HepG2 (cell line): Measurements from ENCODE around the gene ZNF483.

Experiments
- ETV5 ChIP-seq: IDR thresholded peaks from 2 replicates; pipeline ENCODE4 v1.6.1; 2018; ENCODE audit warnings: missing biosample characterization, missing genetic modification reagents, inconsistent platforms, borderline replicate concordance
- PRPF4 ChIP-seq: fragments of 200-400 bp; formaldehyde crosslinking; IDR thresholded peaks from 2 replicates; pipeline ENCODE4 v1.6.1; 2016; ENCODE audit warnings: low read length, low read depth; ENCODE audit not compliant: poor library complexity, severe bottlenecking
- U2AF1 ChIP-seq: fragments of 200-400 bp; formaldehyde crosslinking; optimal IDR thresholded peaks from 2 replicates; pipeline ENCODE3; 2017; ENCODE audit warnings: mild to moderate bottlenecking, low read depth, low read length
- ZBTB21 ChIP-seq: sonication (generic); formaldehyde crosslinking; IDR thresholded peaks from 2 replicates; pipeline ENCODE4 v1.4.0; 2020; ENCODE audit warnings: missing genetic modification reagents
- ZNF224 ChIP-seq: sonication (generic); formaldehyde crosslinking; IDR thresholded peaks from 2 replicates; pipeline ENCODE4 v1.5.0; 2020; ENCODE audit warnings: mild to moderate bottlenecking, missing genetic modification reagents

DNA sequence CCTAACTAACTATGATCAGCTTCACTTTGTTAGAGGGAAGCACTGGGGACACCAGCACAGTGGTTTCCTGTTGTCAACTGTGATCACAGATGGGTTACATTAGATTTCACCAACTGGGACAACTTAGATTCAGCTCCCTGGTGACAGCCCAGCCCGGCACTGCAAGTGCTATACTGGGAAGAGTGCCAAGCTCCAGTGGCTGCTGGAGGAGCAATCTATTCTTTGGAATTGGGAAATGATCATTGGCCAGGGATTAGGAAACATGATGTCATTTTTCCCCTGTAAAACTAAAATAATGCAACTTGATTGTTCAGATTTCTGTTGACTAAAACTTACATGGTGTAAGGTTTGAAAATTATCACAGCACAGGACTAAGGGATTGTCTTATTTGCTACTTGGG, 41.3 kb downstream of the ZNF483 start:
- no peak for TF ChIP-seq PRPF4
- TF ChIP-seq U2AF1 = no peak
- no peak for TF ChIP-seq ZNF224
- no peak for TF ChIP-seq ZBTB21 (CRISPR knock-in tag)
- TF ChIP-seq ETV5 = no peak
